T-helper 1 cell treated with Interleukin-12 subunit alpha and Interleukin-12 subunit beta and Interleukin-4 antibody, amounts not matched to agents 30 μg/mL and 1 μg/mL, for 36 hours (primary cell): Measurements from ENCODE around the gene TEX53.

Experiments used
- H3K27ac Mint-ChIP-seq: one replicate; pipeline ENCODE4 v1.8.0; 2021; ENCODE audit warnings: mild to moderate bottlenecking, mixed read lengths
- H3K27me3 Mint-ChIP-seq: one replicate; pipeline ENCODE4 v1.8.0; 2021; ENCODE audit warnings: low read depth, mixed read lengths
- H3K36me3 Mint-ChIP-seq: one replicate; pipeline ENCODE4 v1.8.0; 2021; ENCODE audit warnings: low read depth, mixed read lengths
- H3K4me1 Mint-ChIP-seq: one replicate; pipeline ENCODE4 v1.8.0; 2021; ENCODE audit warnings: low read depth, mixed read lengths
- H3K4me3 Mint-ChIP-seq: one replicate; pipeline ENCODE4 v1.8.0; 2021; ENCODE audit warnings: mild to moderate bottlenecking, moderate library complexity, mixed read lengths
- H3K9me3 Mint-ChIP-seq: one replicate; pipeline ENCODE4 v1.8.0; 2021; ENCODE audit warnings: mixed read lengths

The TEX53 gene

GRCh38 chr9:114657705-114658104, at the start of gene TEX53:
Gene TEX53 (minus strand): TSS chr9:114657805. CDS start chr9:114657774, 31 bp downstream.
- Mint-ChIP-seq H3K27ac (no peak within 1 kb of the TSS), H3K27me3 (peaks cover 4% of the 10 kb centered on the region), H3K36me3 (no peaks in the 10 kb centered on the region), H3K4me1 (peaks cover 11% of the 10 kb centered on the region), H3K4me3 (no peak within 1 kb of the TSS), H3K9me3 (no peaks in the 10 kb centered on the region)

- H3K4me3 Mint-ChIP-seq, result peak overlapping the region; percentile 5
- peaks cover 62% of the 10 kb centered on the region for H3K4me1 Mint-ChIP-seq
These were observed 49.1 kb upstream of the TEX53 start for GRCh38 chr9:114706711-114707110.

GRCh38 chr9:114701988-114702387, 44.4 kb upstream of the TEX53 start:
- peaks cover 3% of the 10 kb centered on the region for H3K9me3 Mint-ChIP-seq
- peaks cover 47% of the 10 kb centered on the region for H3K36me3 Mint-ChIP-seq
- H3K27me3 Mint-ChIP-seq, result no peaks in the 10 kb centered on the region
- peaks cover 62% of the 10 kb centered on the region for H3K4me1 Mint-ChIP-seq
- H3K4me3 Mint-ChIP-seq, result no peak overlapping the region
- H3K27ac Mint-ChIP-seq, result peak overlapping the region; percentile 74

More at GRCh38 chr9:114706711-114707110, 49.1 kb upstream of the TEX53 start:
- H3K36me3 Mint-ChIP-seq, result peaks cover 34% of the 10 kb centered on the region
- no peaks in the 10 kb centered on the region for H3K27me3 Mint-ChIP-seq
- peaks cover 13% of the 10 kb centered on the region for H3K9me3 Mint-ChIP-seq
- peak overlapping the region; percentile 58 for H3K27ac Mint-ChIP-seq

- Mint-ChIP-seq H3K27ac (peak overlapping the region; percentile 100), H3K36me3 (peaks cover 37% of the 10 kb centered on the region), H3K9me3 (peaks cover 3% of the 10 kb centered on the region), H3K4me1 (peaks cover 74% of the 10 kb centered on the region), H3K27me3 (no peaks in the 10 kb centered on the region), H3K4me3 (peak overlapping the region; percentile 47)
These were observed 40.3 kb upstream of the TEX53 start for GRCh38 chr9:114697951-114698351.

- H3K36me3 Mint-ChIP-seq, result peaks cover 36% of the 10 kb centered on the region
- H3K9me3 Mint-ChIP-seq, result peaks cover 3% of the 10 kb centered on the region
- peak overlapping the region; percentile 58 for H3K4me3 Mint-ChIP-seq
- H3K27ac Mint-ChIP-seq, result peak overlapping the region; percentile 100
- H3K4me1 Mint-ChIP-seq, result peaks cover 81% of the 10 kb centered on the region
- H3K27me3 Mint-ChIP-seq, result no peaks in the 10 kb centered on the region
These were observed 39.4 kb upstream of the TEX53 start for GRCh38 chr9:114696814-114697544.

GRCh38 chr9:114695948-114696347, 38.3 kb upstream of the TEX53 start:
- peaks cover 83% of the 10 kb centered on the region for H3K4me1 Mint-ChIP-seq
- H3K27me3 Mint-ChIP-seq, result no peaks in the 10 kb centered on the region
- peak overlapping the region; percentile 100 for H3K27ac Mint-ChIP-seq
- peak overlapping the region; percentile 21 for H3K4me3 Mint-ChIP-seq
- H3K9me3 Mint-ChIP-seq, result peaks cover 3% of the 10 kb centered on the region
- peaks cover 28% of the 10 kb centered on the region for H3K36me3 Mint-ChIP-seq

GRCh38 chr9:114694719-114695269, 37.2 kb upstream of the TEX53 start:
- Mint-ChIP-seq H3K36me3 (peaks cover 29% of the 10 kb centered on the region), H3K4me1 (peaks cover 84% of the 10 kb centered on the region), H3K4me3 (peak overlapping the region; percentile 6), H3K27me3 (no peaks in the 10 kb centered on the region), H3K27ac (peak overlapping the region; percentile 81), H3K9me3 (peaks cover 3% of the 10 kb centered on the region)

GRCh38 chr9:114694146-114694545, 36.5 kb upstream of the TEX53 start:
- no peaks in the 10 kb centered on the region for H3K27me3 Mint-ChIP-seq
- no peak overlapping the region for H3K4me3 Mint-ChIP-seq
- peak overlapping the region; percentile 81 for H3K27ac Mint-ChIP-seq
- peaks cover under 1% of the 10 kb centered on the region for H3K9me3 Mint-ChIP-seq
- peaks cover 84% of the 10 kb centered on the region for H3K4me1 Mint-ChIP-seq
- H3K36me3 Mint-ChIP-seq, result peaks cover 27% of the 10 kb centered on the region

- Mint-ChIP-seq H3K36me3 (peaks cover 27% of the 10 kb centered on the region), H3K9me3 (peaks cover 8% of the 10 kb centered on the region), H3K4me1 (peaks cover 87% of the 10 kb centered on the region), H3K27me3 (no peaks in the 10 kb centered on the region), H3K27ac (peak overlapping the region; percentile 99), H3K4me3 (no peak overlapping the region)
These were observed 35.7 kb upstream of the TEX53 start for GRCh38 chr9:114693248-114693855.

GRCh38 chr9:114691956-114692295, 34.3 kb upstream of the TEX53 start:
- H3K27ac Mint-ChIP-seq, result peak overlapping the region; percentile 99
- peak overlapping the region; percentile 38 for H3K4me3 Mint-ChIP-seq
- H3K9me3 Mint-ChIP-seq, result peaks cover 18% of the 10 kb centered on the region
- H3K4me1 Mint-ChIP-seq, result peaks cover 83% of the 10 kb centered on the region
- H3K27me3 Mint-ChIP-seq, result no peaks in the 10 kb centered on the region
- H3K36me3 Mint-ChIP-seq, result peaks cover 34% of the 10 kb centered on the region

GRCh38 chr9:114691046-114691955, 33.7 kb upstream of the TEX53 start:
- H3K36me3 Mint-ChIP-seq, result peaks cover 36% of the 10 kb centered on the region
- H3K9me3 Mint-ChIP-seq, result peaks cover 23% of the 10 kb centered on the region
- peak overlapping the region; percentile 38 for H3K4me3 Mint-ChIP-seq
- H3K4me1 Mint-ChIP-seq, result peaks cover 83% of the 10 kb centered on the region
- no peaks in the 10 kb centered on the region for H3K27me3 Mint-ChIP-seq
- H3K27ac Mint-ChIP-seq, result peak overlapping the region; percentile 99

GRCh38 chr9:114690308-114690707, 32.7 kb upstream of the TEX53 start:
- peaks cover 42% of the 10 kb centered on the region for H3K36me3 Mint-ChIP-seq
- peak overlapping the region; percentile 15 for H3K4me3 Mint-ChIP-seq
- H3K4me1 Mint-ChIP-seq, result peaks cover 86% of the 10 kb centered on the region
- no peaks in the 10 kb centered on the region for H3K27me3 Mint-ChIP-seq
- peak overlapping the region; percentile 99 for H3K27ac Mint-ChIP-seq
- H3K9me3 Mint-ChIP-seq, result peaks cover 29% of the 10 kb centered on the region

- Mint-ChIP-seq H3K36me3 (peaks cover 42% of the 10 kb centered on the region), H3K27me3 (no peaks in the 10 kb centered on the region), H3K4me1 (peaks cover 84% of the 10 kb centered on the region), H3K4me3 (peak overlapping the region; percentile 57), H3K27ac (peak overlapping the region; percentile 99), H3K9me3 (peaks cover 29% of the 10 kb centered on the region)
These were observed 32.2 kb upstream of the TEX53 start for GRCh38 chr9:114689813-114690212.

- peak overlapping the region; percentile 99 for H3K27ac Mint-ChIP-seq
- peaks cover 49% of the 10 kb centered on the region for H3K36me3 Mint-ChIP-seq
- peaks cover 83% of the 10 kb centered on the region for H3K4me1 Mint-ChIP-seq
- H3K9me3 Mint-ChIP-seq, result peaks cover 36% of the 10 kb centered on the region
- H3K4me3 Mint-ChIP-seq, result no peak overlapping the region
- H3K27me3 Mint-ChIP-seq, result no peaks in the 10 kb centered on the region
These were observed 31.5 kb upstream of the TEX53 start for GRCh38 chr9:114688909-114689610.
